ENCODE measurements around the gene TRIO. TPM values are rescaled to one million over a fixed set of nuclear protein-coding genes. Genes with fewer than 3 reads are reported as not detected.

TRIO gene
- polyA plus RNA-seq, 1 donor: 130 TPM

- no peak for DNase-seq
Measured at GRCh38 chr5:14122089-14122488, 21.1 kb upstream of the TRIO start.

DNA sequence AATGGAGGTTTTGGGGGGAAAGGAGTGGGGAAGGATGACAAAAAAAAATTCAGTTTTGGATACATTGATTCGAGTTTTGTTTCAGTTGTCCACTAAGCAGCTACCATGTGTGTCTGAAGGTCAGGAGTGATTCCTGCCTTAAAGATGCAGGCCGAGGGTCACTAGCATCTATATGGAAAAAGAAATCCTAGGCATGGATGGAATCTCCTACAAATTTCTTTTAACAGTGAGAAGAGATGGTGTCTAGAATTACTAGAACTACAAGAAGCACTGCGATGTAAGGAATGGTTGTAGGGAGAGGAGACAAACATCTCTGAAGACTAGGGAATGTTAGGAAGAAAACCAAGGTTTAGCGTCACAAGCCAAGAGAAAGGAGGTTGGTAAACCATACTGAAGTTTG lies 19.6 kb upstream of the TRIO start:
- no peak for DNase-seq

DNA sequence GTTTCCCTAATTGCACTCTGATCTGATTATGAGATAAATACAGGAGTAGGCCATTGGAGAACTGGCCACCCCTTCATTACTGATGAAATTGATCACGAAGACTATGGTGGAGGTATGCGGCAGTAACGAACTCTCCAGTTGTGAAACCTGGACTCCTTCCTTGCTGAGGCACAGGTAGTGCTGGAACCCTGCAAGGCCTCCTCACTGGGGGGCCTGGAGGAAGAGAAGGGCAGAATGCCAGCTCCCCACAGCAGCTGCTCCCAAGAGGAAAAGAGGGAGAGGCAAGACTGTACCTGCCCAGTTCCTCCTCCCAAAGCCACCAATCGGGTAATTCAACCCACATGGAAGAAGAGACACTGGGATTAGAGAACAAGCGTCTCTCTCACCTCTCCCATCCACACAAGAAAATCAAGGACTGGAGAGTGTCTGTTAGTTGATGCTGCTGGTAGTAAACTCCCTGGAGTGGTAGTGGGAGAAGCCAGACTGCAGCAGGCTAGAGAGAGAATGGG lies 19.1 kb upstream of the TRIO start:
- no peak for DNase-seq

GRCh38 chr5:14125262-14125661 lies 17.9 kb upstream of the TRIO start:
- DNase-seq: no peak

GRCh38 chr5:14127587-14127986 lies 15.6 kb upstream of the TRIO start:
- DNase-seq: no peak

GRCh38 chr5:14128079-14128478 lies 15.1 kb upstream of the TRIO start:
- no peak for DNase-seq

DNA sequence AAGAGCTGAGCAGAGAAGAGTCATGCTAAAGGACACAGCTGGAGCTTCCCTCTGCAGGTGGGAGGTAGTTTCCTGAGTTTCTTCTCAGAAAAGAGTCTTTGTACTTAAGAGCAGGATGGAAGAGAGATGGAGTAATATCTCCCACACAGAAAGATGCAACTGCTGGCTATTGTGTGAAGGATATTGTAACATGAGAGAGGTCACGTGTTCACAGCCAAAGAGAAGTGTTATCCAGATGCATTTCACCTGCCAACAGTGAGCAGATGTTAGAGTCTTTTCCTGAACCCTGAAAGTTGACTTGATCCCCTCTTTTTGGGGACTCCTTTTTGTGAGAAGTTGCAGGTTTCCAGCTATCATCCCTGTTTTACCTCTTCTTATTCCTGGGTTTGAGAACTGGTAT lies 14.0 kb upstream of the TRIO start:
- no peak for DNase-seq

GRCh38 chr5:14131855-14132503 lies 11.2 kb upstream of the TRIO start:
- DNase-seq: no peak

DNA sequence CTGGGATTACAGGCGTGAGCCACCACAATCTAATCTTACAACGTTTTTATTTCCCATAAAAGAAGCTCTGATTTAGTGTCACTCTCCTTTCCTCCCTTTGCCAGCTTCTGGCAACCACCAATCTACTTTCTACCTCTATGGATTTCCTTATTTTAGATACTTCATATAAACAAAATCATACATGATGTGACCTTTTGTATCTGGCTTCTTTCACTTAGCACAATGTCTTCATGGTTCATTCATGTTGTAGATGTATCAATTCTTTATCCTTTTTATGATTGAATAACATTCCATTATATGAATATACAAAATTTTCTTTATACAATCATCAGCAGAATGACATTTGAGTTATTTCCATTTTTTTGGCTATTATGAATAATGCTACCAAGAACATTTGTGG lies 9.7 kb upstream of the TRIO start:
- no peak for DNase-seq

DNA sequence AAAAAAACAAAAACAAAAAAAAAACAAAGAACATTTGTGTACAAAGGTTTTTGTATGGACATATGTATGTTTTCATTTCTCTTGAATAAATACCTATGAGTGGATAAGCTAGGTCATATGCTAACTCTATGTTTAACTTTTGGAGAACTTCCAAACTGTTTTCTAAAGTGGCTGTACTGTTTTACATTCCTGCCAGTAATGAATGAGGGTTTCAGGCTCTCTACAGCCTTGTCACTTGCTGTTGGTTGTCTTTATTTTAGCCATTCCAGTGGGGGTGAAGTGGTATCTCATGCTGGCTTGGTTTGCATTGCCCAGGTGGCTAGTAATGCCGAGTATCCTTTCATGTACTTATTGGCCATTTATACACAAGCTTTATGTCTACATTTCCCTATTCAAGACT lies 9.1 kb upstream of the TRIO start:
- no peak for DNase-seq

- no peak for DNase-seq
Measured at GRCh38 chr5:14134771-14135170, 8.4 kb upstream of the TRIO start.

DNA sequence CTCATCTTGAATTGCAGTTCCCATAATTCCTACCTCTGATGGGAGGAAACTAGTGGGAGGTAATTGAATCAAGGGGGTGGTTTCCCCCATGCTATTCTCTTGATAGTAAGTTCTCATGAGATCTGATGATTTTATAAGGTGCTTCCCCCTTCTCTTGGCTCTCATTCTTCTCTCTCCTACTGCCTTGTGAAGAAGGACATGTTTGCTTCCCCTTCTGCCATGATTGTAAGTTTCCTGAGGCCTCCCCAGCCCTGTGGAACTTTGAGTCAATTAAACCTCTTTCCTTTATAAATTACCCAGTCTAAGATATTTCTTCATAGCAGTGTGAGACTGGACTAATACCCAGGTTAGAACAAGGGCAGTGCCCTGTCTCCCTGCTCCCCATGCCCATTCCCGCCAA lies 7.5 kb upstream of the TRIO start:
- DNase-seq: no peak

DNA sequence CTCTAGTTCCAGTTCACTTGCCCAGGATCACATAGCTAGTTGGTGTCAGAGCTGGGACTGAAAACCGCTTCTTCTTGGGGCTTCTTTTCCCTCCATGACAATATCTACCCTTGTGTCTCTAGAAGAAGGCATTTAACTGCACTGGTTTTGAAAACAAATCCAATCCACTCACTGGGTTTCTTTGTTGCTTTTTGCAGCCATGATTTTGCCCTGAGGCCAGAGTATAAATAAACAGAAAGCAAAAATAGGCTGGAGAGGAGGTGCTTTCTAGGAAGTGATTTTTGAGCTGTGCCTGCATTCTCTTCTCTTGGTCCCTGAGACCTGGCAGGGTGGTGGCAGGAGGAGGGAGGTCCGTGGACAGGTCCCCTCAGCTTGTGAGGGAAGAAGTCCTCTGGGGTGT lies 6.9 kb upstream of the TRIO start:
- DNase-seq: no peak

DNA sequence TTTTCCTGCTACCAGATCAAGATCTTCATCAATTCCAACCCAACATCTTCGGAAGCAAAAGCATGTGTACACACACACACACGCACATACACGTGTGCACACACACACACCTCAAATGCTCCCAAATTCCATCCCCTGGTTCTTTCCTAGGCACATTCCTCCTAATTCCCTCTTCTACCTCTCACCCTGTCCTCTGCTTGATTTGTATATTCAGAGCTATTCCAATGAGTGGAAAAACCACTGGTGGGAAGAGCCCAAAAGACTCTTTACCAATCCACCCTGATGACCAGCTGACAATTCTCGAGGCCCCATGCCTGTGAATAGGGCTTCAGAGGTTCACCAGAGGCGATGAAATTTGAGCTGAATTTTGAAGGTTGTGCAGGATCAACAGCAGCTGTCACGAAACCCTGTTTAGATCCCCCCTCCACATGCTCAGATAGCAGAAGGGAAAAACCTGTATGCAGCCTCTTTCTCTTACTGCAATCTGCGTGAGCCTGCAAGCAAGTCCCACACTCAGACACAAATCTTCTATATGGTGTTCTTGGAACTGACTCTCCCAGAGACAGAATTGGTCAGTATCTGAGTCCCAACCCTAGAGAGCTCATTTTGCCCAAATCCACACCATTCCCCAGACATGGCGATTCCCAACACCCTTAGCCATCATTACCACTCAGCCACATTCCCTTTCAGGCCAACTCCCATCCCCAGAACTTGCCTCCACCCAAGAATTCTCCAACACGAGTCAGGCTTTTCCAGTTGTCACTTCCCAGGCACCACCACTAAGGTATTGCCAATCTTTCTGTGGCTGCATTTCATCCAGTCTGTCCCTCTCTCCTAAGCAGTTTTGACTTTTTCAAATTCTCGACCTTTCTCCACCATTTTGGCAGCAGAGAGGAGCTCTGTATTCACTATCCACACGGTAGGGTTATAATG lies 4.3 kb upstream of the TRIO start:
- no peak for DNase-seq

- no peak for DNase-seq
Measured at GRCh38 chr5:14141764-14142163, 1.4 kb upstream of the TRIO start.

DNA sequence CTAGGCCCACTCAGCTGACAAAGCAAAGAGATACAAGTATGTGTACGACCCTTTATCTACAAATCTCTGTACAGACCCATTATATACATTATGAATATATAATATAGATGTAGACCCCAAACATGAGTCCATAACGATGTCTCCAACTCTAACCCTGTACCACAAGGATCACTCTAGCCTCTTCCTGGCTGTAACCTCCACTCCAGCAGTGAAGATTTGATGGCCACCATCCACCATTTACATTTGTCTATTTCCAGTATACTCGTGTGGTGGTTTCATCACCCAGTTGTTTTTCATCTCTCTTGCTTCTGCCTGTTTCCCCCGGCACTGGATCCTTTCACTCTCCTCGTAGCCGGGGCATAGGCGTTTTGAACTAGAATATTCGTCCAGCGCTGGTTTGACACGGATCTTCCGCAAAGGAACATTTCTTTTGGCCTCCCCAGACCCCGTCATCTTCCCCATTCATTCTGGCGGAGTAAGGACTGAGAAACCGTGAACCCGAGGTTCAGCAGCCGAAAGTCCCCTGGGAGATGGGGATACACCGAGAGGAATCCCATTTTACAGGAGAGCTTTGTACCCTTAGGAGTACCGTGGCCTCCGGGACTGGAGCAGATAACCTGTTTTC lies 828 bp upstream of the TRIO start:
- no peak for DNase-seq

- no peak for DNase-seq
Measured at GRCh38 chr5:14143546-14143840, 351 bp downstream of the TRIO start.

DNA sequence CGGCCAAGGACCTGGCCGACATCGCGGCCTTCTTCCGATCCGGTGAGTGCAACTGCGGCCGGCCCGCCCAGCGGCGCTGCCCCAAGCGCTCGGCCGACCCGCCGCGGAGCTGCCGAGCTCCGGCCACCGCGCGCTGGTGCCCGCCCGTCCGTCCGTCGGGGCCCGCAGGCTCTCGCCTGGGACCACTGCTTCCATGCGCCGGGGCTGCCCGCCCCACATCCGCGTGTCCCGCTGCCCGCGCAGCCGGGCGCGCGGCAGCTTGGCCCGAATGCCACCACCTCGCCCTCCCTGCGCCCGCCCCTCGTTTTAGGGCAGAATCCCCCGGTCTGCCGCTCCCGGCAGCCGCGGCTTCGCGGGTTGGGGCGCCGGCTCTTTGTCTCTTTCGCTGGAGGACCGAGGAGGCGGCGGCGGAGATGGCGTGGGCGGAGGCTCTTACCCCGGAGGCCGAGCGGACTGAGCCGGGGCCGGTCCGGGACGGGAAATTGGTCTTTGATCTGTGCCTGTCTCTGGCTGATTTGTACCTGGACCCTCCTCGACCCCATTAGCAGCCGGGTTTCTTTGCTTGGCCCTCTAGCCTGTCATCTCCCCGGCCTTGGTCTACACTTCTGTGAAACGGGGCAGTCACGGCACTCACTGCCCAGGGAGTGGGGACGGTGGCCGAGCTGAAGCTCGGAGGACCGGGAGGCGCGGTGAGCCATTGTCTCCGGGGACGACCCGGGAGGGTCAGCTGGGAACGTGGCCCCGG lies 871 bp downstream of the TRIO start:
- DNase-seq: no peak

DNA sequence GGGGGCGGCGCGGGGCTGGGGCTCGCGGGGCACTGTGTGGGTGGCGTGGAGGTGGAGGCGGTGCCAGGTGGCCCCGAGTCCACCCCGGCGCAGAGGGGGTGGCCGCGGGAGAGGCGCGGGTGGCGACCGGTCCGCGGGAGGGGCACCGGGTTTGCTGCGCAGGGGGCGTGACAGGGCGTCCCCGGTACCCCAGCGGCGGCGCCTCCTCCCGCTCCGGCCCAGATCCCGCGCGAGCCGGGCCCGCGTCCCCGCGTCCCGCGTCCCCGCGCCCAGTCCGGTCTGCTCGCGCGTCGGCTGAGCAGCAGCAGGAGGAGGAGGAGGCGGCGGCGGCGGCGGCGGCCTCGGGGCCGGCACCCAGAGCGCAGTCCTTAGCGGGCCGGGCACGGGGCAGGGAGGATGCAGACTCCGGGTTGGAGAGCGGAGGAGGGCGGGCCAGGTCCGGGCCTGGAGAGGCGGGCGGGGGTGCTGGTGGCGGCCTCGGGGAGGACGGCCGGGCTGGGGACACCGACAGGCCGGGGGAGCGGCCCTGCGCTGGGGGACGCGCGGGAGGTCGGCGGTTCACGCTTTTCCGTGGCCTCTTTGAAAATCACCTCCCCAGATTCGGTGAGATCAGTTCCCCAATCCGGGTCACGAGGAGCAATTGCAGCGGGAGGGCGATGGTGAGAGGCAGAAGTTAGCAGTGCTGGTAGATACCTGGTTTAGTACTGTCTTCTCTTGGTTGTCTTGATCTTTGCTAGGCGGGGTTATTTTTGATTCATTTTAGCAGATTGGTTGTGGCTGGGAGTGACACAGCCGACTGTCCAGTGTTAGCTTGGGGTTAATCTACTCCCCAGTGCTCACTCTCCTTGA lies 1.7 kb downstream of the TRIO start:
- peak; percentile 65 for DNase-seq

DNA sequence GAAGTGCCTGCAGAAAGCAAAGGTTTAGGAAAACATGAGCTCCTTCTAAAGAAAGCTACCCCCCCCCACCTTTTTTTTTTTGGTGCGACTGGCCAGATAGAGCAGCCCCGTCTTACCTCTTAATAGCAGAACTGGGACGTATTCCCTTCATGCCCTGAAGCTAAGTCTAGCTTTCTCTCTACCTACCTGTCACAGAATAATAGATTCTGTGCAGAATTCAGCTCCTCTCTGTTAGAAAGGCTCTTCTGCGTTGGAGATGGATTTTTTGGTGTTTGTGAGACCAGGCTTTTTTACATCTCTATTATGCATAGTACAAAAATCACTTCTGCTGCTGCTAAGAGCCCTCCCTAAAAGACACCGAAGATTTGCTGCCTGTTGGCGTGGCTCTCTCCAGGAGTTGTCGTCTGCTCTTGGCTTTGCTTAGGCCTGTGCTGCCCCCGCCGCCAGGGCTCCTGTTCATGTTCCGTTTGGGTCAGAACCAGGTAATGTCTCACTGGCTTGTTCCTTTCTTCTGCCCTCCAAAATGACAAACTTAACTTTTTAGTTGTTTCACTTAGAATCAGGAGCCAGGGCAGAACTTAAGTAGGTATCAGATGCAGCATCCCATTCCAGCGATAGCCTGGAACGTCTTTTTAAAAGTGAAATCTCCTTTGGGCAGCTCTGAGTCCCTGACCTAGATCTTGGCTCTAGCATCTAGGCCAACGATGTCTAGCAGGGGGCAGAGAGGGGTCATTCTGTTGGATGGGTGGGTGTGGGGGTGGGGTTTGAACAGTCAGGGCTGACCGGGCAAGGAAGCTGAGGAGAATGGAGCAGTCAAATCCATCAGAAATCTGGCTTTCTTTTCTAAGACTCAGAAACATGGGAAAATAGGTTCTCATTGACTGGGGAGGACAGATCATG lies 2.5 kb downstream of the TRIO start:
- no peak for DNase-seq

Measured in left kidney (tissue), 2 donors.